K562 (cell line): ENCODE data around the gene NUB1. TPM values are rescaled to one million over a fixed set of nuclear protein-coding genes. Genes with fewer than 3 reads are reported as not detected.

Source experiments
- ATAC-seq: fragments of 200-7000 bp; cut with Tn5 transposase; 3 replicates; pipeline ENCODE4 v1.9.1; 2020; ENCODE audit warnings: moderate library complexity
- BruUV-seq: library from RNA; stranded (reverse); fragments of 400-500 nt; replicated peaks from 2 replicates; lab custom pipeline; 2021; lab: Mats Ljungman, UMichigan
- CTCF ChIA-PET: fragments of 300-600 bp; formaldehyde crosslinking; extraction: SDS; loops from one replicate; lab custom pipeline; 2021; ENCODE audit warnings: low intra/inter-chr PET ratio; lab: Yijun Ruan, JAX
- POLR2A ChIA-PET: fragments of 300-600, 350-650 bp; sonication (Branson Sonifier 250); formaldehyde crosslinking; extraction: SDS; loops from one replicate; lab custom pipeline; 2021; ENCODE audit warnings: antibody characterized with exemption, inconsistent platforms; lab: Yijun Ruan, JAX
- DNase-seq, 4 experiments: peaks; one replicate each; pipeline versions ENCODE4 v3.0.0 to v3.0.0-alpha.2; 2011 to 2018; ENCODE audit warnings: low spot score in 3 of 4, mixed read lengths in 3 of 4; ENCODE audit errors: extremely low read depth in 1 of 4
- FAIRE-seq: peaks from 2 replicates; lab custom pipeline; 2011; peaks lifted over from hg19 to GRCh38; lab: Jason Lieb, UNC
- H2AFZ ChIP-seq: 2 replicates; pipeline ENCODE4 v1.6.0; 2011; ENCODE audit warnings: low read depth, low read length, control low read depth, inconsistent platforms
- H3K27ac ChIP-seq: fragments of 200-600 bp; 3 replicates; pipeline ENCODE4 v1.8.0; 2011; ENCODE audit warnings: low read depth, mild to moderate bottlenecking, control low read depth, inconsistent platforms, low read length, moderate library complexity, mixed read lengths; ENCODE audit errors: extremely low read depth
- H3K27me3 ChIP-seq, 2 experiments: fragments of 300-600 bp in 1 of 2; 2 replicates in 1 of 2; 3 replicates in 1 of 2; pipeline versions ENCODE4 v1.6.0 to v1.8.0; 2011; ENCODE audit warnings: inconsistent platforms in 2 of 2, low read length in 2 of 2, mild to moderate bottlenecking in 1 of 2, mixed read lengths in 1 of 2, moderate library complexity in 1 of 2; ENCODE audit not compliant: control insufficient read depth in 2 of 2, insufficient read depth in 2 of 2
- H3K36me3 ChIP-seq: fragments of 300-600 bp; 3 replicates; pipeline ENCODE4 v1.8.0; 2011; ENCODE audit warnings: mild to moderate bottlenecking, low read length, inconsistent platforms; ENCODE audit not compliant: control insufficient read depth, insufficient read depth
- H3K4me1 ChIP-seq, 2 experiments: fragments of 200-600 bp in 1 of 2; replicated peaks in 1 of 2; 2 replicates in 1 of 2; 3 replicates in 1 of 2; pipeline versions ENCODE4 v1.5.1 to v1.8.0; 2011; ENCODE audit warnings: inconsistent platforms in 2 of 2, low read length in 2 of 2, mild to moderate bottlenecking in 1 of 2, mixed read lengths in 1 of 2, moderate library complexity in 1 of 2; ENCODE audit not compliant: control insufficient read depth in 2 of 2, insufficient read depth in 2 of 2
- H3K4me2 ChIP-seq: 2 replicates; pipeline ENCODE4 v1.6.1; 2011; ENCODE audit warnings: low read length, control low read depth, inconsistent platforms, mixed read lengths; ENCODE audit not compliant: insufficient read depth
- H3K4me3 ChIP-seq: fragments of 200-600 bp; sonication (generic), shearing (Covaris generic); 2 replicates; pipeline ENCODE4 v1.5.1; 2016; ENCODE audit warnings: control low read depth, inconsistent platforms
- H3K79me2 ChIP-seq: fragments of 200-600 bp; 3 replicates; pipeline ENCODE4 v1.8.0; 2011; ENCODE audit warnings: low read length, inconsistent platforms; ENCODE audit not compliant: control insufficient read depth, insufficient read depth
- H3K9ac ChIP-seq, 2 experiments: 2 replicates each; pipeline versions ENCODE4 v1.6.0 to v1.6.1; 2011; ENCODE audit warnings: low read depth in 2 of 2, low read length in 2 of 2, control low read depth in 1 of 2, inconsistent platforms in 1 of 2, mild to moderate bottlenecking in 1 of 2, mixed read lengths in 1 of 2; ENCODE audit not compliant: insufficient read depth in 1 of 2
- H3K9me1 ChIP-seq: one replicate; pipeline ENCODE4 v1.6.0; 2011; ENCODE audit warnings: inconsistent platforms, mild to moderate bottlenecking, low read length, moderate library complexity; ENCODE audit not compliant: control insufficient read depth, insufficient read depth
- H3K9me3 ChIP-seq: replicated peaks from 2 replicates; pipeline ENCODE4 v1.5.1; 2011; ENCODE audit warnings: low read depth, low read length, inconsistent platforms; ENCODE audit not compliant: control insufficient read depth, insufficient read depth
- H4K20me1 ChIP-seq: replicated peaks from 2 replicates; pipeline ENCODE4 v1.6.1; 2011; ENCODE audit warnings: low read length, inconsistent platforms, mixed read lengths; ENCODE audit not compliant: control insufficient read depth, insufficient read depth
- BMI1 ChIP-seq: fragments of 150-350 bp; IDR thresholded peaks from 2 replicates; pipeline ENCODE4 v1.6.1; 2014; ENCODE audit warnings: low read length
- CAMTA2 ChIP-seq: fragments of 250-450 bp; sonication (Bioruptor Pico); conservative IDR thresholded peaks from 2 replicates; pipeline ENCODE4 v1.5.1; 2022
- CGGBP1 ChIP-seq: fragments of 250-450 bp; sonication (Bioruptor Pico); IDR thresholded peaks from 2 replicates; pipeline ENCODE4 v1.9.0; 2021; ENCODE audit warnings: mild to moderate bottlenecking
- CUX1 ChIP-seq: fragments of 200-800 bp; sonication (Bioruptor generic); IDR thresholded peaks from 2 replicates; pipeline ENCODE4 v1.6.1; 2016; ENCODE audit warnings: missing genetic modification characterization, missing compliant biosample characterization
- HIVEP1 ChIP-seq: fragments of 250-450 bp; sonication (Bioruptor Pico); IDR thresholded peaks from 2 replicates; pipeline ENCODE4 v1.4.0; 2020; ENCODE audit warnings: mild to moderate bottlenecking
- KDM4B ChIP-seq, 2 experiments: fragments of 450-650 bp in 1 of 2; sonication (generic) in 1 of 2; IDR thresholded peaks; 2 replicates each; pipeline ENCODE4 v1.6.1; 2016 to 2017; ENCODE audit warnings: borderline replicate concordance in 2 of 2, antibody characterized with exemption in 1 of 2, low read depth in 1 of 2, mild to moderate bottlenecking in 1 of 2
- MTA2 ChIP-seq: fragments of 450-650 bp; IDR thresholded peaks from 2 replicates; pipeline ENCODE4 v1.6.1; 2016; ENCODE audit warnings: low read depth
- RB1 ChIP-seq: fragments of 450-650 bp; IDR thresholded peaks from 2 replicates; pipeline ENCODE4 v1.6.1; 2017; ENCODE audit warnings: low read depth, mild to moderate bottlenecking
- TCFL5 ChIP-seq: fragments of 250-450 bp; sonication (Bioruptor Pico); conservative IDR thresholded peaks from 2 replicates; pipeline ENCODE4 v1.6.1; 2021; ENCODE audit warnings: mild to moderate bottlenecking, moderate library complexity, matching md5 sums
- YY1 ChIP-seq, 3 experiments: IDR thresholded peaks; 2 replicates each; pipeline ENCODE4 v1.6.1; 2011; ENCODE audit warnings: low read length in 2 of 3, mild to moderate bottlenecking in 2 of 3, moderate library complexity in 2 of 3, borderline replicate concordance in 1 of 3, control low read depth in 1 of 3, low read depth in 1 of 3; ENCODE audit not compliant: insufficient read depth in 3 of 3, insufficient replicate concordance in 2 of 3, control insufficient read depth in 1 of 3, insufficient read length in 1 of 3; ENCODE audit errors: extremely low read depth in 1 of 3
- ZFPM2 ChIP-seq: fragments of 250-450 bp; sonication (Bioruptor Pico); IDR thresholded peaks from 2 replicates; pipeline ENCODE4 v1.5.1; 2022; ENCODE audit warnings: mild to moderate bottlenecking
- WGBS: fragments of 100-300 bp; shearing (Covaris generic); methylation state at CpG from one replicate; pipeline ENCODE4 v1.1.6; 2016; ENCODE audit warnings: low coverage, mixed read lengths; ENCODE audit not compliant: insufficient coverage; ENCODE audit errors: missing lambda C conversion rate; 5-methylcytosine and 5-hydroxymethylcytosine counted together
- in situ Hi-C: fragments of 300-500 bp; cut with MboI; formaldehyde crosslinking; loops from 4 replicates; pipeline ENCODE4 v1.15.0; 2018; ENCODE audit warnings: inconsistent platforms, mixed read lengths
- intact Hi-C: fragments of 100-400 bp; cut with micrococcal nuclease; formaldehyde crosslinking; loops from 2 replicates; pipeline ENCODE4 v1.14.2; 2022
- polyA plus RNA-seq, 8 experiments: library from polyadenylated mRNA; depleted of rRNA in 4 of 8; stranded (reverse) in 5 of 8; unstranded in 3 of 8; fragments of >200 nt; fragmentation: Nextera tagmentation in 2 of 8; fragmentation: Illumina TruSeq in 1 of 8; extraction: Ambion mirVana in 2 of 8; extraction: Trizol in 1 of 8; gene quantifications; 2 replicates each; pipeline versions ENCODE4 v1.2.1 to v1.2.3, GENCODE V29; 2011 to 2014; ENCODE audit warnings: inconsistent platforms in 1 of 8, missing spikeins in 1 of 8
- total RNA-seq, 7 experiments: library from RNA; depleted of rRNA in 6 of 7; stranded (reverse); fragments of >200 nt in 6 of 7; fragmentation: Illumina TruSeq in 2 of 7; extraction: Trizol in 2 of 7; gene quantifications; 2 replicates each; pipeline versions ENCODE4 v1.2.1 to v1.2.3, GENCODE V29; 2011 to 2021; ENCODE audit warnings: low replicate concordance in 1 of 7

Gene NUB1
- total and polyA plus RNA-seq, 9 of the 15 experiments (the other 6 are each of a cell fraction or from before 2014, with no cell fraction given): 43.2 to 159 (median 85.2) TPM

- ATAC-seq: no peak
- H3K4me2 ChIP-seq: no peak overlapping the region
- H3K4me3 ChIP-seq: no peak overlapping the region
- FAIRE-seq: no peak
- intact Hi-C loops (no loop called here), in situ Hi-C loops (no loop called here)
- 56% methylated on average over 7 of the region's 7 CpGs for WGBS
- H2AFZ ChIP-seq: peak overlapping the region; percentile 30; the same call in 1 of the 2 replicates
- H3K9me1 ChIP-seq: no peaks in the 10 kb centered on the region
- no peaks in the 10 kb centered on the region for H3K79me2 ChIP-seq
- no peak for DNase-seq
- CTCF ChIA-PET: no interaction called here
- H3K27ac ChIP-seq: no peak overlapping the region
- H3K4me1 ChIP-seq: peaks cover 30 to 51% of the 10 kb centered on the region in 2 experiments
- peak overlapping the region in 1 of 2 experiments; percentile 26; a peak in 1 of 4 replicates for H3K9ac ChIP-seq
- H3K36me3 ChIP-seq: no peaks in the 10 kb centered on the region
- H3K9me3 ChIP-seq: no peaks in the 10 kb centered on the region; the same call in 1 of the 2 replicates
- TF ChIP-seq TCFL5 (CRISPR knock-in tag) (no peak), RB1 (no peak), HIVEP1 (CRISPR knock-in tag) (no peak), CGGBP1 (CRISPR knock-in tag) (no peak), YY1 (IDR thresholded peaks at IDR 0.05; ENCODE audit: borderline replicate concordance in 1 of 3, control insufficient read depth in 1 of 3, extremely low read depth in 1 of 3, insufficient read depth in 3 of 3, insufficient read length in 1 of 3, insufficient replicate concordance in 2 of 3, low read depth in 1 of 3, low read length in 2 of 3) (no peak), MTA2 (no peak), CUX1 (CRISPR knock-in tag) (no peak), CAMTA2 (CRISPR knock-in tag) (no peak), ZFPM2 (CRISPR knock-in tag) (no peak), BMI1 (no peak), KDM4B (IDR thresholded peaks at IDR 0.05; ENCODE audit: borderline replicate concordance in 2 of 2, low read depth in 1 of 2) (no peak)
- peaks cover 2 to 6% of the 10 kb centered on the region in 2 experiments; a peak in 1 of 5 replicates for H3K27me3 ChIP-seq
- BruUV-seq: no TSS peak
- POLR2A ChIA-PET: no interaction called here
- no peaks in the 10 kb centered on the region for H4K20me1 ChIP-seq
Measured at GRCh38 chr7:151408498-151408838, 66.9 kb downstream of the NUB1 start.
